Mesenchymal stem cell (in vitro differentiated cells and primary cell): ENCODE measurements around the gene IL18R1.

ENCODE experiments used
- DNase-seq: peaks from one replicate; pipeline ENCODE4 v3.0.0-alpha.2; 2013
- H2AFZ ChIP-seq: one replicate; pipeline ENCODE4 v1.6.1; 2013; ENCODE audit warnings: low read depth, mild to moderate bottlenecking, control low read depth, inconsistent platforms, low read length, moderate library complexity
- H2AK5ac ChIP-seq: 2 replicates; pipeline ENCODE4 v1.6.1; 2013; ENCODE audit warnings: low read length, moderate library complexity, mild to moderate bottlenecking, inconsistent platforms; ENCODE audit not compliant: severe bottlenecking
- H2BK120ac ChIP-seq: one replicate; pipeline ENCODE4 v1.6.1; 2013; ENCODE audit warnings: low read depth, mild to moderate bottlenecking, inconsistent platforms, low read length, moderate library complexity
- H2BK12ac ChIP-seq, 2 experiments: one replicate each; pipeline ENCODE4 v1.6.1; 2013; ENCODE audit warnings: inconsistent platforms in 2 of 2, low read length in 2 of 2, mild to moderate bottlenecking in 2 of 2, moderate library complexity in 2 of 2, control low read depth in 1 of 2
- H2BK15ac ChIP-seq: one replicate; pipeline ENCODE4 v1.6.1; 2013; ENCODE audit warnings: mild to moderate bottlenecking, low read depth, inconsistent platforms; ENCODE audit not compliant: poor library complexity, severe bottlenecking
- H2BK5ac ChIP-seq: 2 replicates; pipeline ENCODE4 v1.6.1; 2013; ENCODE audit warnings: low read depth, mild to moderate bottlenecking, low read length, control low read depth, inconsistent platforms; ENCODE audit not compliant: poor library complexity, severe bottlenecking
- H3K14ac ChIP-seq, 2 experiments: one replicate each; pipeline ENCODE4 v1.6.1; 2013; ENCODE audit warnings: inconsistent platforms in 2 of 2, low read length in 2 of 2, control low read depth in 1 of 2, mild to moderate bottlenecking in 1 of 2, moderate library complexity in 1 of 2
- H3K18ac ChIP-seq, 2 experiments: one replicate each; pipeline ENCODE4 v1.6.1; 2013; ENCODE audit warnings: inconsistent platforms in 2 of 2, low read length in 2 of 2, control low read depth in 1 of 2, low read depth in 1 of 2, mild to moderate bottlenecking in 1 of 2
- H3K23ac ChIP-seq, 2 experiments: one replicate each; pipeline ENCODE4 v1.6.1; 2013; ENCODE audit warnings: inconsistent platforms in 2 of 2, low read length in 2 of 2, mild to moderate bottlenecking in 2 of 2, moderate library complexity in 2 of 2, control low read depth in 1 of 2
- H3K27ac ChIP-seq: 2 replicates; pipeline ENCODE4 v1.5.1; 2013; ENCODE audit warnings: mild to moderate bottlenecking, moderate library complexity, low read length, control low read depth, inconsistent platforms; ENCODE audit not compliant: poor library complexity, severe bottlenecking
- H3K27me3 ChIP-seq, 2 experiments: 2 replicates each; pipeline versions ENCODE4 v1.6.1 to v1.7.0; 2013; ENCODE audit warnings: low read length in 2 of 2, mild to moderate bottlenecking in 2 of 2, moderate library complexity in 2 of 2, control low read depth in 1 of 2, inconsistent platforms in 1 of 2; ENCODE audit not compliant: control insufficient read depth in 1 of 2, insufficient read depth in 1 of 2
- H3K36me3 ChIP-seq, 2 experiments: 2 replicates each; pipeline versions ENCODE4 v1.6.1 to v1.7.0; 2013; ENCODE audit warnings: low read length in 2 of 2, control low read depth in 1 of 2, inconsistent platforms in 1 of 2, low read depth in 1 of 2, mild to moderate bottlenecking in 1 of 2; ENCODE audit not compliant: insufficient read depth in 2 of 2, control insufficient read depth in 1 of 2
- H3K4ac ChIP-seq, 2 experiments: one replicate each; pipeline ENCODE4 v1.6.1; 2013; ENCODE audit warnings: inconsistent platforms in 2 of 2, low read length in 2 of 2, mild to moderate bottlenecking in 2 of 2, moderate library complexity in 2 of 2, control low read depth in 1 of 2, low read depth in 1 of 2
- H3K4me1 ChIP-seq: 2 replicates; pipeline ENCODE4 v1.6.1; 2013; ENCODE audit warnings: low read depth, low read length, control low read depth; ENCODE audit not compliant: control insufficient read depth, insufficient read depth
- H3K4me2 ChIP-seq: 2 replicates; pipeline ENCODE4 v1.6.1; 2013; ENCODE audit warnings: low read length, mild to moderate bottlenecking, inconsistent platforms; ENCODE audit not compliant: poor library complexity, severe bottlenecking
- H3K4me3 ChIP-seq, 2 experiments: 2 replicates each; pipeline versions ENCODE4 v1.5.1 to v1.7.0; 2013; ENCODE audit warnings: low read length in 2 of 2, mild to moderate bottlenecking in 2 of 2, control low read depth in 1 of 2, low read depth in 1 of 2; ENCODE audit not compliant: insufficient read depth in 1 of 2
- H3K79me1 ChIP-seq: replicated peaks from 2 replicates; pipeline ENCODE4 v1.6.1; 2013; ENCODE audit warnings: mild to moderate bottlenecking, control low read depth, low read length, inconsistent platforms; ENCODE audit not compliant: poor library complexity, severe bottlenecking
- H3K9ac ChIP-seq: 2 replicates; pipeline ENCODE4 v1.7.0; 2013; ENCODE audit warnings: mild to moderate bottlenecking, low read length, moderate library complexity
- H3K9me3 ChIP-seq: 2 replicates; pipeline ENCODE4 v1.7.0; 2013; ENCODE audit warnings: mild to moderate bottlenecking, low read length; ENCODE audit not compliant: control insufficient read depth
- H4K8ac ChIP-seq: one replicate; pipeline ENCODE4 v1.6.1; 2013; ENCODE audit warnings: inconsistent platforms, mild to moderate bottlenecking, low read length, moderate library complexity
- H4K91ac ChIP-seq: one replicate; pipeline ENCODE4 v1.6.1; 2013; ENCODE audit warnings: mild to moderate bottlenecking, low read length, inconsistent platforms
- WGBS: methylation state at CpG from one replicate; pipeline ENCODE4 v1.1.7; 2013; ENCODE audit warnings: mixed read lengths; 5-methylcytosine and 5-hydroxymethylcytosine counted together

IL18R1 gene

DNA sequence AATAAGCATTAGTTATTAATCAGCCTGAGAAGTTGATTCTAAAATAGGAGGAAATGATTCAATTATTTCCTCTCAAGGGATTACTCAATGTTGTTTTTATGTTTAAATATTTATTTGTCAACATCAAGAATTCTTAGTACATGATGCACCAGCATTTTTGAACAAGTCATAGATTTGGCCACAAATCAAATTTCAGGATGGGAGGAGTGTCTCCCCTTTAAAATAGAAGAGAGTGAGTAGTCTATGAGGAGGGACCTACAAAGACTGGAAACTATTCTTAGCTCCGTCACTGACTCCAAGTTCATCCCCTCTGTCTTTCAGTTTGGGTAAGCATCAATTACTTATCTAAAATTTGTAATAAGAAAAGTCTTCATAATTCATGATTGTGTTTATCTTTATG is 18.6 kb upstream of the IL18R1 start:
- Histone ChIP-seq H3K4ac (no peak overlapping the region), H3K4me2 (no peak overlapping the region), H2BK120ac (no peak overlapping the region), H3K9me3 (no peaks in the 10 kb centered on the region), H3K79me1 (no peaks in the 10 kb centered on the region), H4K8ac (no peak overlapping the region), H3K9ac (peak overlapping the region; percentile 19), H3K27me3 (no peaks in the 10 kb centered on the region), H2BK12ac (no peak overlapping the region), H2BK5ac (no peak overlapping the region), H3K4me1 (no peaks in the 10 kb centered on the region), H3K36me3 (no peaks in the 10 kb centered on the region), H3K23ac (no peak overlapping the region), H3K4me3 (peak overlapping the region in 1 of 2 experiments; percentile 38), H3K14ac (no peak overlapping the region), H3K27ac (no peak overlapping the region), H2BK15ac (no peak overlapping the region), H3K18ac (no peak overlapping the region), H4K91ac (no peak overlapping the region), H2AFZ (no peak overlapping the region), H2AK5ac (no peak overlapping the region)
- DNase-seq: peak; percentile 42
- WGBS: no CpG with 5 or more reads among the region's 1 CpG

DNA sequence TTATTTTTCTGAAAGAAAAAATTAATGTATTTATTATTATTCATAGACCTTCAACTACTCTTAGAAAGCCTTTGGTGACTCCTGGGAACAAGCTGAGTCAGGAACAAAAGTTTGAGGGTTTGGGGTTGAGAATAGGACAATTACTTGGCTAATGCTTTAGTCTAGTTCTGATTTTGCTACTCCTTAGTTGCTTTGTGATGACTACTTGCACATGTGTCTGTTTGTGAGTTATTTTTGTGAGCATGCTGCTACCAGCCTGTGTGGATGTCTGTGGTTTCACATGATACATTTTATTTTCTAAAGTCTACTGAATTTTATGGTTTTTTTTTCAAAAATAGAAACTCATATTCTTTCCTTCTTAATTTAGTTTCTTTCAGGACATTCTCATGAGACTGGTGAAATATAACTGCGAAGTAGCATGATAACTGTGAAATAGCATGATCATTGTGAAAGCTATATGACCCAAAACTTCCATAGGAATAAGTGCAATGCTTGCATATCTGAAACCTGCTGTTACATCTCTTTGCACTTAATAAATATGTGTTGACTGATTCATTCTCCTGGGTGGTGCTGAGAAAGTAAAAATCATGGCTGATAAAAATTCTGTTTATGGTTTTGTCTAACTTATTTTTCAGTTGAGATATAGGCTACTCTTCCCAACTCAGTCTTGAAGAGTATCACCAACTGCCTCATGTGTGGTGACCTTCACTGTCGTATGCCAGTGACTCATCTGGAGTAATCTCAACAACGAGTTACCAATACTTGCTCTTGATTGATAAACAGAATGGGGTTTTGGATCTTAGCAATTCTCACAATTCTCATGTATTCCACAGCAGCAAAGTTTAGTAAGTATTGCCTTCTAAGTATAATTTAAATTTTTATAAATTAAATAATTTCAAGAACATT is 17.9 kb upstream of the IL18R1 start:
- H3K4me1 ChIP-seq: no peaks in the 10 kb centered on the region
- H3K23ac ChIP-seq: no peak overlapping the region
- no peak overlapping the region for H3K27ac ChIP-seq
- peak; percentile 46 for DNase-seq
- H3K9ac ChIP-seq: peak overlapping the region; percentile 19
- H2BK5ac ChIP-seq: no peak overlapping the region
- H3K27me3 ChIP-seq: peaks cover 0 to 5% of the 10 kb centered on the region in 2 experiments
- H3K18ac ChIP-seq: no peak overlapping the region
- H3K4me3 ChIP-seq: no peak overlapping the region
- no peak overlapping the region for H3K4ac ChIP-seq
- WGBS: 43% methylated on average over 1 of the region's 3 CpGs
- no peak overlapping the region for H4K91ac ChIP-seq
- H3K79me1 ChIP-seq: no peaks in the 10 kb centered on the region
- H2BK12ac ChIP-seq: no peak overlapping the region
- H2AFZ ChIP-seq: no peak overlapping the region
- H2BK15ac ChIP-seq: no peak overlapping the region
- H2AK5ac ChIP-seq: no peak overlapping the region
- no peaks in the 10 kb centered on the region for H3K9me3 ChIP-seq
- no peak overlapping the region for H3K4me2 ChIP-seq
- no peak overlapping the region for H3K14ac ChIP-seq
- no peak overlapping the region for H4K8ac ChIP-seq
- no peak overlapping the region for H2BK120ac ChIP-seq
- no peaks in the 10 kb centered on the region for H3K36me3 ChIP-seq

DNA sequence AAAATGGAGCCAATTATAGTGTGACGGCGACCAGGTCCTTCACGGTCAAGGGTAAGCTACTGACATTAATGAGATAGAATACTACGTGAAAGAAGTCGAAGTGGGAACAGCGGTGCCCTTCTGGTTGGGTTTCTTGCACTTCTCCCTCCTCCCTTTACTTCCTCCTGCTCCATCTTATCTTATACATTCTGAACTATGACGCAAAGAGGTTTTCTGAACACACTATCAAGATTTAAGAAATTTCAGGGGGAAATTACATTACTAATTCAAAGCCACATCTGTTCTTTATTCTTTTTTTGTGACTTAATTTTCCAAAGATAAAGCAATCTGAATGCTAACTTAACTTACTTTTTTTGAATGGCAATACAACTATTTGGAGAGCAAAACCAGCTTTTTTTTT is 14.8 kb upstream of the IL18R1 start:
- Histone ChIP-seq H3K18ac (no peak overlapping the region), H2BK12ac (no peak overlapping the region), H3K4me2 (no peak overlapping the region), H2BK15ac (no peak overlapping the region), H2BK5ac (no peak overlapping the region), H3K4ac (no peak overlapping the region), H2AK5ac (no peak overlapping the region), H3K14ac (no peak overlapping the region), H3K27me3 (peaks cover 0 to 15% of the 10 kb centered on the region in 2 experiments), H3K9me3 (no peaks in the 10 kb centered on the region), H2BK120ac (no peak overlapping the region), H3K4me3 (no peak overlapping the region), H3K23ac (no peak overlapping the region), H4K91ac (no peak overlapping the region), H3K79me1 (no peaks in the 10 kb centered on the region), H3K9ac (no peak overlapping the region), H2AFZ (no peak overlapping the region), H3K36me3 (no peaks in the 10 kb centered on the region), H3K4me1 (no peaks in the 10 kb centered on the region), H4K8ac (no peak overlapping the region), H3K27ac (no peak overlapping the region)
- 96% methylated on average over 7 of the region's 7 CpGs for WGBS
- DNase-seq: no peak

DNA sequence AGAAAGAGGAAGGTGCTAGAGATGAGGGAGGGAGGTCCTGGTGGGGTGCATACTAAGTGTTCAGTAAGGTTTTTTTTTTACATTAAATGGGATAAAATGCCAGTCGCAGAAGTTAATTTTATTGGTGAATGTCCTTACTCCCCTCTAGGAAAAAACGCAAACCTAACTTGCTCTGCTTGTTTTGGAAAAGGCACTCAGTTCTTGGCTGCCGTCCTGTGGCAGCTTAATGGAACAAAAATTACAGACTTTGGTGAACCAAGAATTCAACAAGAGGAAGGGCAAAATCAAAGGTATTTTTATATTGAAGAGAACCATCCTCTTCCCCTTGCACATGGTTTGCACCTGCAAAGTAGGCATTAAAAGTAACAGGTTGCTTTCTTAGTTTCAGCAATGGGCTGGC is 12.7 kb upstream of the IL18R1 start:
- Histone ChIP-seq H3K36me3 (no peaks in the 10 kb centered on the region), H3K4me1 (no peaks in the 10 kb centered on the region), H3K4me2 (no peak overlapping the region), H3K9me3 (no peaks in the 10 kb centered on the region), H3K23ac (no peak overlapping the region), H2BK120ac (no peak overlapping the region), H3K27ac (no peak overlapping the region), H3K79me1 (no peaks in the 10 kb centered on the region), H2BK12ac (no peak overlapping the region), H4K91ac (no peak overlapping the region), H3K14ac (no peak overlapping the region), H3K4ac (no peak overlapping the region), H2BK15ac (no peak overlapping the region), H2BK5ac (no peak overlapping the region), H3K4me3 (no peak overlapping the region), H4K8ac (no peak overlapping the region), H3K27me3 (peaks cover 6 to 25% of the 10 kb centered on the region in 2 experiments), H3K9ac (no peak overlapping the region), H2AFZ (no peak overlapping the region), H3K18ac (no peak overlapping the region), H2AK5ac (no peak overlapping the region)
- DNase-seq: no peak
- 97% methylated on average over 3 of the region's 3 CpGs for WGBS
